ENCODE results near the gene AKAP7. TPM values are rescaled to one million over a fixed set of nuclear protein-coding genes. Genes with fewer than 3 reads are reported as not detected.
A peak's percentile ranks its signal among the peaks of the same experiment; 100 is the strongest.

AKAP7 gene
- total RNA-seq, 1 experiment from 2014 or later = 6.1 TPM

DNA sequence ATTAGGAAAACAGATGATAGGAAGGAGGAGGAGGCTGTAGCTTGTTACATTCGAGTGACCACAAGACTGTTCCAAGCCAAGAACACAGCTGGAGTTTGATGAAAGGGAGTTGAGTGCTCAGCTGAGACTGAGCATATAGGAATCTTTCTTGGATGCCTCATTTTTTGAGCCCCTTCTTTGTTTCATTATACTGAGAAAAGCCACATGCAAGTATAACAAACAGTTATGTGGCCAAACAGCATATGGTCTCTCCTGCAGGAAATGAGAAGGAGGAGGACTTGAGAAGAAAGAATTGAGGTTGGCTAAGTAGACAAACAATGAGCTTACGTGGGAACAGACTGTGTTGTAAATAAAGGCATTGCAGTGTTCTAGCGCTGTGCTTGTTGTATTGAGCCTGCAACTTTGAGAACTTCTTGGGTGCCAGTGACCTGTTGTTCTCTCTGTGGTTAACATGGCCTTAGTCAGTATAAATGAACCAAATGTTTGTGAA is 78.3 kb downstream of the AKAP7 start:
- peak; percentile 5 for DNase-seq
- no peaks in the 10 kb centered on the region for H3K9me3 ChIP-seq
- no peaks in the 10 kb centered on the region for H3K27me3 ChIP-seq

DNA sequence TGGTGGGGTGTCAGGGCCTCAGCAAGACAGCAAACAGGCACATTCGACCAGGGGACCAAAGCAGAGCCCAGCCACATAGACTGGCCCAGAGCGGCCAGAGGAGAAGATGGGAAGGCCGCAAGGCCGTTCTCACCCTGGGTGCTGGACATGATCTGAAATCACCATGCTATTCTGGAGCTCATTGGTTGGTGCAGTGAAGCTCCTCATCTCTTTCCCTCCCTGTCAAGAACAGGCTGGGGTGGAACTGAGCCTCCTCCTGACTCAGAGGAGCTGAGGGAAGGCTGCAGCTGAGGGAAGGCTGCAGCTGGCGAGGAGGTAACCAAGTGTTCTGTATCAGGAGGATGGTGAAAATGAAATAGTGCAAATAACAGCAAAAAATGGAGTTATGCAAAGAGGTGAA is 80.0 kb downstream of the AKAP7 start:
- DNase-seq = no peak
- Histone ChIP-seq H3K9me3 (no peaks in the 10 kb centered on the region), H3K36me3 (no peaks in the 10 kb centered on the region), H3K4me3 (no peak overlapping the region), H3K27me3 (no peaks in the 10 kb centered on the region)

More for the DNA sequence above, 78.3 kb downstream of the AKAP7 start:
- Histone ChIP-seq H3K36me3 (no peaks in the 10 kb centered on the region), H3K4me3 (no peak overlapping the region)

DNA sequence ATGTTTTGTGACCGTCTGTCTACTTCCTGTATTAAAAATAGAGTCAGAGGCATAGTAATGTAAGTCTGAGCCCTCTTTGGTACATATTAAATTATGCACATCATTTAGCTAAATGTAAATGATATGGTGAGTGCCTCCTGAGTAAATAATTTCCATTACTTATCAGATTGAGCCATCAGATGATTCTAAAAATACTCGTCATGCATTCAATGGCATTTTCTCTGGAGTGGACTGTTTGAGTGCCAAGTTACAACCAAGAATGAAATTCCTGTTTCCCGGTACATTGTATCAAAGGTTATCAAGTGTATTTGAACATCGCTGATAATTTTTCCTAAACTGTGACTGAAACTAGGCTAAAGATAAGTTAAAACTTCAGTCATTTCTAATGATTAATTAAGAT is 81.0 kb downstream of the AKAP7 start:
- DNase-seq = no peak
- no peaks in the 10 kb centered on the region for H3K9me3 ChIP-seq
- no peaks in the 10 kb centered on the region for H3K36me3 ChIP-seq
- no peak overlapping the region for H3K4me3 ChIP-seq
- no peaks in the 10 kb centered on the region for H3K27me3 ChIP-seq

DNA sequence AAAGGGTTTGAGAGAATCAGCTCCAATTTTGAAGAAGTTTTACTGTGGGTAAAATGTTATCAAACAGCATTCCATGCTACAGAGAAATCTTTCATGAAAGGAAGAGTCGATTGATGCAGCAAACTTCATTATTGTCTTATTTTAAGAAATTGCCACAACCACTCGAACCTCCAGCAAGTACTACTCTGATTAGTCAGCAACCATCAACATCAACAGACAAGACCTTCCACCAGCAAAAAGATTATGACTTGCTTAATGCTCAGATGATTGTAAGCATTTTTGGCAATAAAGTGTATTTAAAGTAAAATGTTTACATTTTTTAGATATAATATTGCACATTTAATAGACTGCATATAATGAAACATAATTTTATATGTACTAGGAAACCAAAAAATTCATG is 87.5 kb downstream of the AKAP7 start:
- no peak overlapping the region for H3K4me3 ChIP-seq
- no peaks in the 10 kb centered on the region for H3K9me3 ChIP-seq
- H3K36me3 ChIP-seq = no peaks in the 10 kb centered on the region
- no peak for DNase-seq
- H3K27me3 ChIP-seq = no peaks in the 10 kb centered on the region

DNA sequence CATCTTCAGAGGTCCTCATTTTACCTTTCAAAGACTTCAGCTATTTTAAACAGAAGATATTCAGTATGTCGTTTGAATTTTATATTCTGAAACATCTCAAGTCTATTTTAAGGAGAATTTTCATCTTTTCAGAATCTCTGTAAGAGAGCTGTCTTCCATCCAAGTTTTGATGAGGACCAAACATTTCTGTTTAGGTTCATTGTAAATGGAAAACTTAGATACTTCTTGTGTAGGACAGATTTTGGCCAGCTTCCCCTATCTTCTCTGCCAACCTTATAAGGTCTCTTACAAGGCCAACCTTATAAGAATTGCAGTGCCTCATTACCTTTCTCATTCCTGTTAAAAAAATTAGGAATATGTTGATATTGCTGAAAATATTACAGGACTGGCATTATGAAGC is 88.1 kb downstream of the AKAP7 start:
- H3K36me3 ChIP-seq = no peaks in the 10 kb centered on the region
- no peak overlapping the region for H3K4me3 ChIP-seq
- no peak for DNase-seq
- no peaks in the 10 kb centered on the region for H3K9me3 ChIP-seq
- H3K27me3 ChIP-seq = no peaks in the 10 kb centered on the region

DNA sequence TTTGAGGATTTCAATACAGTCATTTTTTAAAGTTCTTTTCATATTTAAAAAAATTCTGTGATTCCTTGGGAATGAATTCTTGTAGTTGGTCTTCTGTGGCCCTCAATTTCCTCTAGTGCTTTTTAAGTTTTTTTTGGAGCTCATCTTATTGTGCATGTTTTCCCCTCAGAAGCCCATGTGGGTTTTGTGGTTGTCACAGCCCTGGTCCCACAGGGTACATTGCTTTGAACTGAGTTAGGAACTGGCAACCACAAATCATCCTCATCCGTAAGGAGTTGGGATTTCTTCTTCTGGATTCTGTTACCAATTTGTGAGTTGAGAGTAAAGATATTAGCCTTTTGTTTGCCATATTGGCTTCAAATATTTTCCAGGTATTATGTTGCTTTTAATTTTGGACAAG is 89.9 kb downstream of the AKAP7 start:
- H3K27me3 ChIP-seq = no peaks in the 10 kb centered on the region
- H3K9me3 ChIP-seq = no peaks in the 10 kb centered on the region
- no peaks in the 10 kb centered on the region for H3K36me3 ChIP-seq
- DNase-seq = no peak
- no peak overlapping the region for H3K4me3 ChIP-seq

DNA sequence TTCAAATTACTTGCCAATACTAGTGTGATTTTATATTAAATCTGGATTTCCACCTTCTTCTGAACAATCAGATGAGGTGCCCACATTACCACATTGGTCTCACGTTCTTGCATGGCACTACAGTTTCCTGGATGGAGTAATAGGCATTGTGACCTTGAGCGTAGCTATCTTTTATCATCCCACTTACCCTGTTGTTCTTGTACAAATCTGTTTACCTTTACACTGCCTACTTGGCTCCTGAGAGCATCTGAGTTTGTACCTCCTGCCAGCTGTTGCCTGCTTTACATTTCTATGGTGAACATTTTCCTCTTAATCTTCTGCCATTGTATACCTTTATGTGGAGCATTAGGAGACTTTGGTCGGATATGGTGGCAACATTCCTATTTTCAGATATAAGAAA is 90.7 kb downstream of the AKAP7 start:
- DNase-seq = no peak
- no peaks in the 10 kb centered on the region for H3K9me3 ChIP-seq
- H3K27me3 ChIP-seq = no peaks in the 10 kb centered on the region
- no peaks in the 10 kb centered on the region for H3K36me3 ChIP-seq
- no peak overlapping the region for H3K4me3 ChIP-seq

DNA sequence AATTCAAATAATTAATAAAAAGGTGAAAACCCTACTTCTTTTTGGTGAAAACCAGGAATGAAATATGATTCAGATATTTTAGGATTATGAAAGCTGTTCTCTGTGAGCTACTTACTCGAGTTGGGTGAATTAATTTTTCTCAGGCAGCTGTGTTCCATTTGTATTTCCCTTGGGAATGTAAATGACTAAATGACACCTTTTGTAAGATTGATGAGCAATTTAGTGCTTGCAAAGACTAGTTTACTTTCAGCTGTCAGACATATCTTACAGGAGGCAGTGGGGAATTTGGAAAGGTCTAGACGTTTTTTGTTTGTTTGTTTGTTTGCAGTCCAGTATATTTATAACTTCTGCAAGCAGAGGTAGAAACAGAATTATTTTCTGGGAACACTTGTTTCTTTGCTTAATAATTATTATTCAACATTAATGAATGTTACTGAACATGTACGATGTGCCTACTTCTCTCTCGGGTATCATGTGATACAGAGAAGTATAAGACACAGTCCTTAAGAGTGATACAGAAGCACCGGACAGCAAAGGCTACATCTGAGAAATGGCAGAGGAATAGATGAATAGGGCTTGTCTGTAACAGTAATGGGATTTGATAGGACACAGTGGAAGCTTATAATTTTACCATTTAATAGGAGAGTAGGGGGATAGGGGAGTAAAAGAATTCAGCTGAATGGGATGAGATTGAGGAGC is 91.3 kb downstream of the AKAP7 start:
- Histone ChIP-seq H3K4me3 (no peak overlapping the region), H3K9me3 (no peaks in the 10 kb centered on the region), H3K36me3 (no peaks in the 10 kb centered on the region), H3K27me3 (no peaks in the 10 kb centered on the region)
- DNase-seq = no peak

DNA sequence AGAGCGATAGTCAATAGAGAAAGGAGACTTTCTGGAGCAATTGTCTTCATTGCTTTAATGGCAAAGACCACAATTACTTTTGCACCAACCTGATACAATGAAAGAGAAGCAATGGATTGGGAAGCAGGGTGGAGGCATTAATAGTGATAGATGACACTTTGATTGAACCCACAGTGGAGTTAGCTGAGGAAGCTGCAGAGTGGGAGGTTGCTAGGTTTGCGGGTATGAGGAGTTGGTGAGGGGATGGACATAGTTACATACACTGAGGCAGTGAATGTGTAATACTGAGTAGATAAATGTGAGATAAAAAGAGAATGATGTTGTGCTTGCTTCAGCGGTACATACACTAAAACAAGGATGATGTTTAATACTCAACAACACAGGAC is 91.9 kb downstream of the AKAP7 start:
- H3K36me3 ChIP-seq = no peaks in the 10 kb centered on the region
- DNase-seq = no peak
- no peaks in the 10 kb centered on the region for H3K27me3 ChIP-seq
- no peak overlapping the region for H3K4me3 ChIP-seq
- H3K9me3 ChIP-seq = no peaks in the 10 kb centered on the region

DNA sequence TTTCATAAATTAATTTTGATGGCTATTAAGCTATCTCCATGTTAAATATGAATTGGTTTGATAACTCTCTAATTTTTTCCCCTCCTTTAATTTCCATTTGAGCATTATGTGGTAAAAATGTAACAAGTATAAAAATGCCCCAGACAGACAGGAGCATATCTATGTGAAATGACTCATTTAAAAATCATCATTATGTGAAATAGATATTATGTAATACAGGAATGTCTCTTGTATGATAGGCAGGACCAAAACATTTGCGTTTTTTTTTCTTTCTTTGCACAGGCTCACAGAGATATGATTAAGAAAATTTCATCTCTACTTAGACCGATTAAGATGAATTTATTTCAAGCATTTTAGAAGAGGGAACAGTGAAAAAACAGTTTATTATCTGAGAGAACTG is 95.8 kb downstream of the AKAP7 start:
- Histone ChIP-seq H3K4me3 (no peak overlapping the region), H3K36me3 (no peaks in the 10 kb centered on the region), H3K27me3 (no peaks in the 10 kb centered on the region), H3K9me3 (no peaks in the 10 kb centered on the region)
- DNase-seq = no peak

DNA sequence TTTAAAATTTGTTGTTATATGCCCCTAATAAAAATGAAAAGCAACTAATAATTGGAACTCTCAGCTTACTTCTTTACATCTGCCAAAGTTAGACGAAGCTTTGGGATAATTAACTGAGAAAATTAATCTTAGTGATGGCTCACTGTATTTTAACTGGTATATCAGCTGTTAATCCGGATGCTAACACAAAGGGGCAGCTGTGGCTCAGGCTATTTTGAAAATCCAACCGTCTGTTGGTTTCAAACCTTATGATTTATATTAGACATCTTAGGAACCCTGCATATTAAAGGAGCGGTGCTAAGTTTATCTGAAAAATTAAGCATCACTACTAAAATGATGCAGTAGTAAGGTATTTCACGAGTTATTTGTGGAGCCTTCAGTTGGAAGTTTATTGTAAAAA is 96.6 kb downstream of the AKAP7 start:
- DNase-seq = no peak

DNA sequence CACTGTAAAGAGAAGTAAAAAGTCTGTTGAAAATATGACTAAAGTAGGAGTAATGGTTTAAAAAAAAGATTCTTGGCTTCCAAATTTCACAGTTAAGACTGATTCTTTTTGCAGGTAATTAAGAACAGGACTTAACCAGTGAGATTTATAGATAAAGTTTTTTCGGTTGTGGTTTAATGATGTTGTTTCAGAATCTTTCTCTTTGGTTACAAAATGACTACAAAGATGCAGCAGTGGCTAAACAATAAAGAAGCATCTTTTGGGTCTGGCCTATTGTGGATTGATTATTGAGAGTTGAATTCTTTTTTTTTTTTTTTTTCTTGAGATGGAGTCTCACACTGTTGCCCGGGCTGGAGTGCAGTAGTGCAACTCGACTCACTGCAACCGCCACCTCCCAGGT is 109.7 kb downstream of the AKAP7 start:
- H3K36me3 ChIP-seq = no peaks in the 10 kb centered on the region
- DNase-seq = no peak
- no peaks in the 10 kb centered on the region for H3K27me3 ChIP-seq
- no peak overlapping the region for H3K4me3 ChIP-seq
- H3K9me3 ChIP-seq = no peaks in the 10 kb centered on the region

More for the DNA sequence above, 96.6 kb downstream of the AKAP7 start:
- H3K9me3 ChIP-seq = no peaks in the 10 kb centered on the region
- no peaks in the 10 kb centered on the region for H3K36me3 ChIP-seq
- no peaks in the 10 kb centered on the region for H3K27me3 ChIP-seq
- H3K4me3 ChIP-seq = no peak overlapping the region

DNA sequence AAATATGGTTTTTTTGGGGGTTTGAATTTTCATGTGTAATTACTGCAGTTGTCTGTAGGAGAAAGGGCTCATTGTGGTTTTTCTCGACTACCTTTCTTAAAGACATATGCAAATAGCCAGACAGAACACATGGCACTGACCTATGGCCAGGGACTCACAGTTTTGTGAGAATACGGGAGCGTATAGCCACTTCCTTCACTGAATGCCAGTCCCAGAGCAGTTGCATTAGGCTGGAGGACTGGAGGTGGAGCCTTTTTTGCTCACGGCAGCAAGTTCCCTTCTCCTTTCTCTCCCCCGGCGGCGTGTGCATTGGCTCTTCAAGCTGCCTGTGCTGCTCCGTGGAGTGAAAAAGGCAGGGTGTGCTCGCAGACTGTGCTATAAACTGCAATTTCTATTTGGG is 114.9 kb downstream of the AKAP7 start:
- Histone ChIP-seq H3K9me3 (no peaks in the 10 kb centered on the region), H3K4me3 (no peak overlapping the region), H3K27me3 (no peaks in the 10 kb centered on the region), H3K36me3 (no peaks in the 10 kb centered on the region)
- DNase-seq = no peak

DNA sequence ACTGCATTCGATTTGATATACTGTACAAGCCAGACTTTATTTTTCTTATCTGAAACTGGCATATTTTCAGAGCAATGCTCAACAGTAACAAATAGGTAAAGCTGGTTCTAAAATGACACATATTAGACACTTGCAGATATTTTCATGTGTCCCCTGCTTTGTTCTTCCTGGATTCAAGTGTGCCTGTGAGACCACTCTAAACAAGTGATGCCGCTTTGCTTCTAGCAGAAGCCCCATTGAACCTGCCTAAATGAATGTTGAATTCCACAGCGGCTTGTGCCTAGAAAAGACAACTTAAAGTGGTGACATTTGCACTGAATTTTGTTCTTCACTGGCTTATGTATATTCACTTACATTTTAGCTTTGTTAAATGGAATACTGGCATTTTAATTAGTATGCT is 115.7 kb downstream of the AKAP7 start:
- Histone ChIP-seq H3K36me3 (no peaks in the 10 kb centered on the region), H3K4me3 (no peak overlapping the region), H3K27me3 (no peaks in the 10 kb centered on the region), H3K9me3 (no peaks in the 10 kb centered on the region)
- DNase-seq = no peak

DNA sequence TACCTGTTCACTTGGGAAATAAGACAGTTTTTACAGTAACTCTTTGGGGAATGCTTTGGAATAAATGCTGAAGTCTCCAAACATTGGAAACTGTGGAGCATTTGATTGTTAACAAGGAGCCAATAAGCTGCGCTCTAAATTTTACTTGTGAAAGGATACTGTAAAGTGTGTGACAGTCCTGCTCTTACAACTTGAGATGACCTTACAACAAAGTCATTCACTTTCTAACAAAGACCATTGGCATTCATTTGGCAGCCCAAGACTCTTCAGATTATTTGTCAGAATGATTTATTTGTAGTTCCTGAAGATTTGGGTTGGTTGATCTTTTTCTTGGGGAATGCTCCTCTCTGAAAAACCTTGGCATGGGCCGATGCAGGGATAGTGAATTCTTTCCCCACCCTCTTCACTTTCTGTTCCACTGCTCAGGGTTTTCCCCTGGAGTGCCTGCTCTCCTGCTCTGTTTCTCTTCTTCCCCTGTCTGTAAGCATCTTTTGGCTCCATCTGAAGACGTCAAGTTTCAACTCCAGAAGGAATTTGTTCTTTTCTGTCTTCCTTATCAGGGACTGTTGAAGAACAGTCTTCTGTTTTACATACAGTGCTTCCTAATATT is 116.4 kb downstream of the AKAP7 start:
- Histone ChIP-seq H3K36me3 (no peaks in the 10 kb centered on the region), H3K27me3 (no peaks in the 10 kb centered on the region), H3K4me3 (no peak overlapping the region), H3K9me3 (no peaks in the 10 kb centered on the region)
- no peak for DNase-seq

DNA sequence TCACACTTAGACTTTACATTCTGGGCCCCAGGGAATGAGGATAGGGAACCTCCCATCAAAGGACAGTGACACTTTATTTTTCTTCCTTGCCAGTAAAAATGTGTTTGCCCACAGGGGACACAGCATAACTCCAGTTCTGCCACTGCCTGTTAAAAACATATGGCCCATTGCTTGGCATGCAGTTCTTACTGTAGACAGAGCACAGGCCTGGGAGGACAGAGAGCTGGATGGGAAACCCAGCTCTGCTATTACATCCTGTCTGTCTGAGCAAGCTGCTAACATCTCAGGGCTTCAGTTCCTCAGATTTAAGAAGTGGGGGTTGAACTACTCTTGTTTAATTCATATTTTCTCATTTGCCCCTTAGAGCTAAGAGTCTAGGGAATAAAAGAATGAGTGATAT is 120.2 kb downstream of the AKAP7 start:
- no peak for DNase-seq

DNA sequence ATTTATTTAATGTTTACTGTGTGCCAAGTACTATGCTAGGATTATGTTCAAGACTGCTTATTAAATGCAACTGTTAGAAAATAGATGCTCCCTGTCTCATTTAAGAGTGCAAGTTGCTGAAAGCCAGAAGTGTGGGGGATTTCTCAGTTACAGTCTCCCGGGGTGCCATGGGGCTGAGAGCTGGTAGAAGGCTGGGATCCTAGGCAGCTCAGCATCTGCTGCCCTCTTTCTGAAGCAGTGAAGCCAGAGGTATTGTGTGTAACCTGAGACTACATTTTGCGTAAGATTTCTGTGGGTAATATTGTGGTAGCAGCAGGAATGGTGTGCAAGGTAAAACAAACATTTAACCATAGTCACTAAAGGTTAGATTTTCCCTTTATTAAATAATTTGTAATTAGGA is 120.6 kb downstream of the AKAP7 start:
- H3K4me3 ChIP-seq = no peak overlapping the region
- H3K36me3 ChIP-seq = no peaks in the 10 kb centered on the region
- no peaks in the 10 kb centered on the region for H3K9me3 ChIP-seq
- no peaks in the 10 kb centered on the region for H3K27me3 ChIP-seq
- DNase-seq = no peak

More for the DNA sequence above, 120.2 kb downstream of the AKAP7 start:
- H3K27me3 ChIP-seq = no peaks in the 10 kb centered on the region
- no peaks in the 10 kb centered on the region for H3K9me3 ChIP-seq
- H3K36me3 ChIP-seq = no peaks in the 10 kb centered on the region
- no peak overlapping the region for H3K4me3 ChIP-seq

DNA sequence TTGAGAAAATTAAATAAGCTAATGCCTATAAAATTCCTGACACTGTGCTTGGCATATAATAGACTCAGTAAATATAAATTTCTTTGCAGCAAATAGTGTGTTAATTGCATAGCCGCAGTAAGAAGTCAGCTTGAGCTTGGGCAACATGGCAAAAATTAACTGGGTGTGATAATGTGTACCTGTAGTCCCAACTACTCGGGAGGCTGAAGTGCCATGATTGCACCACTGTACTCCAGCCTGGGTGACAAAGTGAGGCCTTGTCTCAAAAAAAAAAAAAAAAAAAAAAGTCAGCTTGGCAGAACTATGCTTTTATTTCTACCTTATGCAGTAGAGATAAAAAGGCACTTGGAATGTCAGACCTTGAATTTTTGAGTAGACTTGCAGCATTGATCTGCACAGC is 121.8 kb downstream of the AKAP7 start:
- Histone ChIP-seq H3K27me3 (no peaks in the 10 kb centered on the region), H3K9me3 (no peaks in the 10 kb centered on the region), H3K36me3 (no peaks in the 10 kb centered on the region), H3K4me3 (no peak overlapping the region)
- DNase-seq = no peak
